ENCODE measurements around the gene C1QC.
A peak's percentile ranks its signal among the peaks of the same experiment; 100 is the strongest.

C1QC gene

DNA sequence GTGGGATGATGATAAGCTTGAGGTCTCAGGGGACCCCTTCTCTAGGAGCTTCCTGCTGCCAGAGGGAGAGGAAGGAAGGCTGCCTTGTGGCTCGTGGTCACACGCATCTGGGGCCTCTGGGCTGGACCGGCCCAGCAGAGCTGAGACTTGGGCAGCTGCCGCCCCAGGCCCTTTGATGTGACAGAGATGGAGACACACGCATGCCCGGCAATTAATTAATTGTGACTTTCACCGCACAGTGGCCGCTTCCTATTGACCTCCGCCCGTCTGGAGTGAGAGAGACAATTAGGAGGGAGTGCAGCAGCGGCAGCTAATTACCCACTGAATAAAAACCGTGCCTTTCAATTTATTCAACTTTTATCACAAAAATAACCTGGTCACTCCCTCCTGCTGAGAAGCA is 23.6 kb upstream of the C1QC start:
- no peak for DNase-seq (ENCODE audit: low read depth)

DNA sequence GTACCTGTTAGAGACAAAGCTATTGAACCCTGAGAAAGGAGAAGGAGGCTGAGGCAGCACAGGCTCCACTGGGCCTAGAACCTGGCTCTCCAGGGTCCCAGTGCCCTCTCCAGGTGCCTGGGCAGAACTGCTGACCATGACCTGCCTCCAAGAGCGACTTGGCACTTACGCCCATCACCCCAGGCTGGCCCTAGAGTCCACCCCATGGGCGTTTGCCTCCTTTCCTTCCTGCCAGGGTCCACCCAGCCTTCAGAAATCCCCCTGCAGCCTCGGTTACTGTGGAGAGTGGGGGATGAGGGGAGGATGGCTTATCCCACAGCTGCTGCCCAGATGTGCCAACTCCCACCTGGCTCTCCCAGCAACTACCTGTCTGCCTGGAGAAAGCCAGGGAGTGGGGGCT is 21.7 kb upstream of the C1QC start:
- DNase-seq (ENCODE audit: low read depth), result no peak

DNA sequence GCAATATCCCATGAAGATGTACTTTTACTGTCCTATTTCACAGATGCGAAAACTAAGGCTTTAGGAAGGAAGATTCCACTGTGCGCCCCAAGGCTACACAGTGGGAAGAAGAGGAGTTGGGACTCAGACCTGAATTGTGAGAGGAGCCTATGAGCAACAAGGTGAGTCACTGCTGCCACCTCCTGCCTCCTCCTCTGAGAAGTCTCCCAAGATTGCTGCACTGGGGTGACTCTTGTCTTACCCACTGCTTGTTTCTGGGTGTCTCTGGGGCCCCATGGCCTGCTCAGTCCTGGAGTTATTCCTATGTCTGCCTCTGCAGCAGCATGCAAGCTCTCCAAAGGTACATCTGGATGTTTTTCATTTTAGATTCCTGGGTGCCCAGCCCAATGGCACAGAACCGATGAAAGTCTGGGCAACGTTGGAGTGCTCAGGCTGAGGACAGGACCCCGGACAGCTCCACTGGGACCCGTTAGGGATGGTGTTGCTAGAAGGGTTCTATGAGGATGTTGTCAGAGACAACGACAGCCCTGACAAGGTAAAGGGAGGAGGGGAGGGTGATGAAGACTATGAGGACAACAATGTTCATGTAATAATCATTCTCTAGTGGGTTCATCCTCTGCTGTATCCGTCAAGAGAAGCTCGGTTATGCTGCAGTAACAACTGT is 18.0 kb upstream of the C1QC start:
- no peak for DNase-seq (ENCODE audit: low read depth)

DNA sequence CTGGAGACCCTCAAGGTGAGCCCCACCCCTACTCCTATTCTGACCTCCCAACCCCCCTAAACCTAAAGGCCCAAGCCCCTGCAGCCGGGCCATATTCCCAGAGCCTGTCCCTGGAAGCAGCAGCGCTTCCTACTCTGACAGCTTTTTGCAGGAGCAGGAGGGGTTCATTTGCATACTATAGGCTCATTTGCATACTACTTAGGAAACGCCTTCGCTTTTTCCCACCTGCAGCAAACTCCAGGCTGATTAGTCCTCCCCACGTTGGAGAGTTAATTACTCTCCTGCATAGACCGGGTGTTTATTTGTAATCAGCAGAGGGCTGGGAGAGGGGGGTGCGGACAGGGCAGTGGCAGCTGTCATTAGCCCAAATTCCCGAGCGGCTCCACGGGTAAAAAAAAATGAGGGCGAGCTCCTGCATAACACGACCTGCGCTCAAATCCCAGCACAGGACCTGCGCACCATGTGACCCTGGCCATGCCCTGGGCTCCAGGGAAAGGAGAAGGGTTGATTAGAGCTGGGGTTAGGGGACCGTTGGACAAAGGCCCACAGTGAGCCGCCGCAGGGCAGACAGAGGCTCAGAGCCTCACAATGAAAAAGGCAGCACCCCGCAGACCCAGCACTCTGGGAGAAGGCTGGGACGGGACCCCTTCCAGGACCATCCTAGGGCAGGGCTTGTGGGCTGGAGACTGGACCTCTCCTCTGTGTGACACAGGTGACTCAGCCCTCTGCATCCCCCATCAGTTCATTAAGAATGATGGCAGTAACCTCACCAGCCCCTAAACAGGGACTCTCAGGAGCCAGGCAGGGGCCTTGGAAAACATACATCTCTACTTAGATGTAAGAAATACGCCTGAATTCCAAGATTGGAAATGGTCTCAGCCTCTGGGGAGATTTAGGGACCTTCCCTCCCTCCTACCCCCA is 16.9 kb upstream of the C1QC start:
- DNase-seq (ENCODE audit: low read depth), result no peak

DNA sequence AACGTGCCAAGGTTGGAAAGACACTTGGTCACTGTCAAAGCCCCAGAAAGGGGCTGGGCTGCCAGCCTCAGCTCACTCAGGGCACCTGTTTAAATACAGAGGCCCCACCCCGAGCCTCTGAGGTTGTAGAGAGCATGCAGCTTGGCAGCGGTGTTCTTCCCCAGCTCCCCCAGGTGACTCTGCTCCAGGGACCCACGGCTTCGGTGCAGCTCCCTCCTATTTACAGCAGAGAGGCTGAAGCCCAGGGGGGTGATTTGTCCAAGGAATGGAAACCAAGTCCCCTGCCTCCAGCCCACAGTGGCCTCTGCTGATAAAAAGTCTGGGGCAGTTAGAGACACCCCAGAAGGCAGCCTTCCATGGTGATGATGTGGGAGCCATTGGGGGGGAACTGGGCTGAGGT is 16.1 kb upstream of the C1QC start:
- DNase-seq (ENCODE audit: low read depth), result no peak

DNA sequence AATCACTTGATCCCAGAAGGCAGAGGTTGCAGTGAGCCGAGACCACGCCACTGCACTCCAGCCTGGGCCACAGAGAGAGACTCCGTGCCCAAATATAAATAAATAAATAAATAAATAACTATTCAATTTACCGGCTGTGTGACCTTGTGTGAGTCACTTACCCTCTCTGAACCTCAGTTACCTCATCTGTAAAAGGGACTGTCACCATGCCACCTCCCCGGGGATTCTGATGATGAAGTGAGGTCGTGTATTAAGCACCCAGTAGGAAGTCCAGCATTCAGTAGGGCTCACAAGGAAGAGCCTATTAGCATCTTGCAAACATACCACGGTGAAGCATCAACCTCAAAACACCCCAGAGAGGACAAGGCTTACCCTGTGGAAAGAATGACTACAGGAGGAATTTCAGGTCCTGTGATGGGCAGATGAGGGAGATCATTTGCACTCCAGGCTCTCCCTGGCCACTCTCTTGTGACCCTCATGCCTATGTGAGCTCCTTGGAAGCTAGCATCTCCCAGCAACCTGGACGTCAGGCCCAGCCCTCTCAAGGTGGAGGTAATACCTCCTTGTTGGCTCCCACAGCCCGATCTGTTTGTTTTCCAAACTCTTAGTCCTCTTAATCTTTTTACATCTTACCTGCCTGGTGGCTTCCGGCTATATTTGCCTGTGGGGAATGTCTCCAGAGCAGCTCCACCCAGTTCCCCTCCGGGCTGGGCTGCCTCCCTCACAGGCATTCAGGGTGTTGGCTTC is 14.6 kb upstream of the C1QC start:
- no peak for DNase-seq (ENCODE audit: low read depth)

DNA sequence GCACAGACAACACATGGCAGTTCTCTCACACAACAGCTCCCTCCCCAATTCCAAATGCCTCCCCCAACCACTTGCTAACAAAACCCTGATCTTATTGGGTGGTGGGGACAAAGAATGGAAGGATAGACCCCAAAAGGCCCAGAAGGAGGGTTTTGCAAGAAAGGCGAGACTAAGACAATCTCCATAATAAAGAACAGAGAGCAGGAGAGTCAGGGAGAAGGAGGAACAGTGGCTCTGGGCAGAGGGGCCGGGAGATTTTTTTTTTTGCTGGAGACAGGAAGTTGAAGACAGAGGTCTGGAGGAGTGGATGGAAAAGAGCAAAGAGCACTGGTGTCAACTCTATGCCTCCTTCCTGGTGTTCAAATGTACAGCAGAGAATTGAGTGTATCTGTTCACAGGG is 13.5 kb upstream of the C1QC start:
- no peak for DNase-seq (ENCODE audit: low read depth)

DNA sequence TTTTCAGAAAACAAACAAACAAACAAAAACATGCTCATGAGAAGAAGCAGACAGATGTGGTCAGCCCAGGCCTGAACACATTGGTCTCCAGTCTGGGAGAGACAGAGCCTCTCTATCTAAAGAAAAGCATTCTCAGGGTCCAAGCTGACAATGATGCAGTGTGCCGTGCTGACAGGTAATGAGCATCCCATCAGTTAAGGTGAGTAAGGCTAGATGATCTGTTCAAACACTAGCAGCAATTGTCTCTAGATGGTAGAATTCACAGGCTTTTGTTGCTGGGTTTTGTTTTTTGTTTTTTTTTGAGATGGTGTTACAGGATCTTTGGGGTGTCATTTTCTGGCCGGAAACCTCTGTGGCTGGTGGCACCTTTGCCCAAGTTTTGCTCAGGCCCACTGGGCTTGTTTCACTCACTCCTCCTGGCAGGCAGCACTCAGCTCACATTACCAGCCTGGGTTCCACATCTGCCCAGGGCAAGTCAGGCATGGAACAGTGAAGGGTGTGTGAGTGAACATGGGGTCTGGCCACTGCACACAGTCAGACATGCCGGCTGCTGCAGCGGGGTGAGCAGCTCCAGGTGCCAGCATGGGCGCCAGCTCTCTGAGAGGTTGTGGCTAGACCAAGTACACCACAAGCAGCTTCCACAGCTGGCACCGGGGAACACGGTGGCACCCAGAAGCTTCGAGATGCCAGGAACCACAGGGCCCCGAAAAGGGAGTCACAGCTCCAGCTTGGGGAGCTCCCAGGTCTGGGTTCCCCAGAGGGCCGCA is 9.6 kb upstream of the C1QC start:
- DNase-seq (ENCODE audit: low read depth), result no peak

DNA sequence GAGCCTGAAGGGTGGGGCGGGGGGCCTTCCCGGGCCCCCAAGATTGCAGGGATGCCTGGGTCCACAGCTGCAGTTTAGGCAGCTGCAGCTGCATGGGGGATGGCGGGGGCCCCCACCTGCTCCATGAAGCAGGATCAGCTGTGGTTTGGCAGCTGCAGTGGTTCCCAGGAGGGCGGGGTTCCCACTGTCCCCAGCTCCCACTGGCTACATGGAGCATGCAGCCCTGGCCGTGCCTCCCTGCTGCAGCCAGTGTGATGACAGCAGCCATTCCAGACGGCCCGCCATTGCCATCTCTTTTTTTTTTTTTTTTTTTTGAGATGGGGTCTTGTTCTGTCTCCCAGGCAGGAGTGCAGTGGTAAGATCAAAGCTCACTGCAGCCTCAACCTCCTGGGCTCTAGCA is 8.0 kb upstream of the C1QC start:
- no peak for DNase-seq (ENCODE audit: low read depth)

DNA sequence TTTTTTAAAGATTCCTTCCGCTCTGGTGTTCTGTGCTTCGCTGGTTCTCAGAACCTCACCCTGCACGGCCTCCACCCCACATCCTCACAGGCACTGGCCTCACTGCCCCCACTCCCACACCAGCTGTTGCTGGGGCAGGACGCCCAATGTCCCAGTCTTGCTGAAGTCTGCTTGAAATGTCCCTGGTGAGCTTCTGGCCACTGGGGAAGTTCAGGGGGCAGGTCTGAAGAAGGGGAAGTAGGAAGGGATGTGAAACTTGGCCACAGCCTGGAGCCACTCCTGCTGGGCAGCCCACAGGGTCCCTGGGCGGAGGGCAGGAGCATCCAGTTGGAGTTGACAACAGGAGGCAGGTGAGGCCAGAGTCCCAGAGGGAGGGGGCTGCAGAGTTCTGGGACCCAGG is 7.1 kb upstream of the C1QC start, which contains the start of gene C1QA:
C1QA (plus strand) TSS at position 276 of the 400 bp plus-strand sequence. CDS start 989 bp downstream, outside the sequence.
- no peak for DNase-seq (ENCODE audit: low read depth)

DNA sequence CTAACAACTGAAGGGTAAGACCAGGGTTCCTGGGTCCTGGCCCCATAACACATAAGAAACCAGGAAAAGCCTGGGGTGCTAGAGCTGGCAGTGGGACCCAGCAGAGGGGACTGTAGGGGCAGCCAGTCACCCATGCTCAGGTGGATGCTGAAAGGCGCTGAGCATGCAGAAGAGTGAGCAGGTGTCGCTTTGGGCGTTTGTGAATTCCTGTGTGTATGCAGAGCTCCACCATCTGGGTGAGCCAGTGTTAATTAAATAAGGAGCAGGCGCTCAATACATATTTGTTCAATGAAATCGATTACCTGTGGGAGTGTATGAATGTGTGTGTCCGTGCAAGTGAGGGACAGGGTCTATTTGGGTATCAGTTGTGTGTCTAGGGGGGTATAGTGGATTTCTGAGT is 6.5 kb upstream of the C1QC start:
- no peak for DNase-seq (ENCODE audit: low read depth)

DNA sequence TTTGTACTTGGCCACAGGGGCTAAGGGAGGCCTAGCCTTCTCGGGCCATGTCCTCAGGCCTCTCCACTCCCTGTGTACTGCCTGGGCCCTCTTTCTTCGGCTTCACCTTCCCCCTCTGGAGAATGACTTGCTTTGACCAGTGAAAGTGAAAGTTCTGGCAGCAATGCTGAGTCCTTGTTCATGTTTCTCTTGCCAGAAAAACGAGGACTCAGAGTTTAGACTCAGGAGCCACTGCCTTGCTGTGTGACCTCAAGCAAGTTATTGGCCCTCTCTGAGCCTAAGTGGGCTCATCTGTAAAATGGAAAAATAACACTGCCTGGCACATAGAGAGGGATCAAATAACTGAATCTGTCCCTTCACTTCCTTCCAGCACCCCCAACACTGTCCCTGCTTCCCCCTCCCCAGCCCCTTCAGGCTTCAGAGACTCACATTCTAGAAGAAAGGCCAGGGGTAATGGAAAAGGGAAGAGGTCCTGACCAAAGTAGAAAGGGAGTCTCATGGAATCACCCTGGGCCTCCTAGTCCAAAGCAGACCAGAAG is 5.5 kb upstream of the C1QC start:
- DNase-seq (ENCODE audit: low read depth), result no peak

DNA sequence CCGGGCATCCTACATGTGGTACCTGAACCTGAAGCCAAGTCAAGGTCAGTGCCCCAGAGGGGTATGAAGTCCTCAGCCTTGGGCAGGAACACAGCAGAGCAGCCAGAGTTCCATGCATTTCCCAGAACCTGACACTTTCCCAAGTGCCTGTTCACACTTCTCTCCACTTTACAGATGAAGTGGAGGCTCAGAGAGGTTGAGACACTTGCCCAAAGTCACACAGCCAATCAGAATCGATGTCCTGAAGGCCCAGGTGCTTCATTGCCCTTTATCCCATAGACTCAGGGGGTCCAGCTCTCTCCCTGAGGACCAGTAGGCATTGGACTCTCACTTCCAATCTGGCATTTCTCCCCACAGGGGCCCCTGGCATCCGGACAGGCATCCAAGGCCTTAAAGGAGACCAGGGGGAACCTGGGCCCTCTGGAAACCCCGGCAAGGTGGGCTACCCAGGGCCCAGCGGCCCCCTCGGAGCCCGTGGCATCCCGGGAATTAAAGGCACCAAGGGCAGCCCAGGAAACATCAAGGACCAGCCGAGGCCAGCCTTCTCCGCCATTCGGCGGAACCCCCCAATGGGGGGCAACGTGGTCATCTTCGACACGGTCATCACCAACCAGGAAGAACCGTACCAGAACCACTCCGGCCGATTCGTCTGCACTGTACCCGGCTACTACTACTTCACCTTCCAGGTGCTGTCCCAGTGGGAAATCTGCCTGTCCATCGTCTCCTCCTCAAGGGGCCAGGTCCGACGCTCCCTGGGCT is 4.8 kb upstream of the C1QC start:
- no peak for DNase-seq (ENCODE audit: low read depth)

DNA sequence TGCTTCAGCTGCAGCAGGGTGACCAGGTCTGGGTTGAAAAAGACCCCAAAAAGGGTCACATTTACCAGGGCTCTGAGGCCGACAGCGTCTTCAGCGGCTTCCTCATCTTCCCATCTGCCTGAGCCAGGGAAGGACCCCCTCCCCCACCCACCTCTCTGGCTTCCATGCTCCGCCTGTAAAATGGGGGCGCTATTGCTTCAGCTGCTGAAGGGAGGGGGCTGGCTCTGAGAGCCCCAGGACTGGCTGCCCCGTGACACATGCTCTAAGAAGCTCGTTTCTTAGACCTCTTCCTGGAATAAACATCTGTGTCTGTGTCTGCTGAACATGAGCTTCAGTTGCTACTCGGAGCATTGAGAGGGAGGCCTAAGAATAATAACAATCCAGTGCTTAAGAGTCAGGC is 4.1 kb upstream of the C1QC start:
- peak; percentile 9 for DNase-seq (ENCODE audit: low read depth)

DNA sequence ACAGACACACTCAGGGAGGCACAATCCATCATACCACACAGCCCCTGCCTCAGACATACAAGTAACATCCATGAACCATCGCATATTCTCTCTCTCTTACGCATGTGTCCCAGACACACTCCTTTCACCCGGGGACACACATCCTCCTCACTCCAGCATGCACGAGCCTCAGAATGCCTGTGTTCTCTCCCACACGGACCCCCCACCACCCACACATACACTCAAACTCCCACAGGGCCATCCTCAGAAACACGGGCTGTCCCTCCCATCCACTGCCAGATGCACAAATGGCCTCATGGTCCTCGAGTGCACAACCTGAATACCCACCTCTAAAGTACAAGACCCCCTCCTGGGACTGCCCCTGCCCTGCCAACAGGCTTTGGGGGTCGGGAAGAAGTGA is 2.2 kb upstream of the C1QC start:
- no peak for DNase-seq (ENCODE audit: low read depth)

DNA sequence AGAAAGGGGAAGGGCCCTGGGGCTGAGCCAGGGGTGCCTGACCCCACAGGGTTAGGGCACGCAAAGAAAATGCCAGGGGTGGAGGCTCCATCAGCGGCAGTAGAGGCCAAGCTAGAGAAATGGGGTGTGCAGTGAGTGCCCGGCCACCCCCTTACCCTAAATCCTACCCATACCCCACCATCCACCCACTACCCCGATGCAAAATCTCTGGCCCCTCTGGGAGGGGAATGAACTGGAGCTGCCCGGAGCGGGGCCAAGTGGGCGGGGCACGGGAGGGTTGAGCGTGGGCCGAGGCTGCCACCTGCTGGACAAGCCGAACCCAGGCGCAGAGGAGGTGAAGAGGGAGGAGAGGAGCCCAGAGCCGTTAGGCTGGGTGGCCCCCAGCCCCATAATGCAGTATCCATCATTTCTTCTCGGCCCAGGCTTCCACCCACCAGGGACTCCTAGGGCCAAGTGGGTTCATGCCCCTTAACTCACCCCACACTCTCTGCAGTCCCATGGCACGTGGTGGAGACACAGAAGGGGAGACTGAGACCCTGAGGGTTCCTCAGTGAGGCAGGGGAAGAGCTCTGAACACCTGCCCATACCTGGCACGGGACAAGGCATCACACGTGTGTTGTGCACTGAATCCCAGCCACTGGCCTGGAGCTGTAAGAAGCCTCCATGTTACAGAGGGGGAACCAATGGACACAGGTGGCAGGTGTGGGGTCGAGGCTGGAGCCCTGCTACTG is 1.4 kb upstream of the C1QC start:
- no peak for DNase-seq (ENCODE audit: low read depth)

DNA sequence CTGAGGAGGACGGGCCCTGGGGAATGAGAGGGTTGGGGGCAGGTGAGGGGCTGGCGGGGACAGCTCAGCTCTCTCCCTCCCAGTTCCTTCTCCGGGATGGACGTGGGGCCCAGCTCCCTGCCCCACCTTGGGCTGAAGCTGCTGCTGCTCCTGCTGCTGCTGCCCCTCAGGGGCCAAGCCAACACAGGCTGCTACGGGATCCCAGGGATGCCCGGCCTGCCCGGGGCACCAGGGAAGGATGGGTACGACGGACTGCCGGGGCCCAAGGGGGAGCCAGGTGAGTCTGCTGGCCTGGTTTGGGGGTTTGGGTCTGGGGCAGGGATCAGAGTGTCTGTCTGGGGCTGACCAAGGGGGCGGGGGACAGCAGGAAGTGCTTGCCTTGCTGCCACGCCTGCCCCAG is 495 bp downstream of the C1QC start:
- no peak for DNase-seq (ENCODE audit: low read depth)

DNA sequence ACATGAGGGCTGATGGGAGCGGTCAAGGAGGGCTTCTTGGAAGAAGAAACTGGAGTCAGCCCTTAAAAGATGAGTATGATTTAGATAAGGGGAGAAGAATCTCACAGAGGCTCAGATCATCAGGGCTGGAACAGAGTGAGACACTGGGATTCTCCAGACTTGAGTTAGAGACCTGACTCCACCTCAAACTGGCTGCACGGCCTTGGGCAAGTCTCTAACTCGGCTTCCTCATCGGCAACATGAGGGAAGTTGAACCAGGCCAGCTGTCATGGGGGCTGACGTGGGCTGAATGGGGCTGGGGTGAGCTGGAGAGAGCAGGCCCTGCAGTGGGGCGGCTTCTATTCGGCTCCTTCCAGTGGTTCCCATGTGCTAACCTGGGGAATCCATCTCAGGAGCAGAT is 2.5 kb downstream of the C1QC start:
- DNase-seq (ENCODE audit: low read depth), result no peak

DNA sequence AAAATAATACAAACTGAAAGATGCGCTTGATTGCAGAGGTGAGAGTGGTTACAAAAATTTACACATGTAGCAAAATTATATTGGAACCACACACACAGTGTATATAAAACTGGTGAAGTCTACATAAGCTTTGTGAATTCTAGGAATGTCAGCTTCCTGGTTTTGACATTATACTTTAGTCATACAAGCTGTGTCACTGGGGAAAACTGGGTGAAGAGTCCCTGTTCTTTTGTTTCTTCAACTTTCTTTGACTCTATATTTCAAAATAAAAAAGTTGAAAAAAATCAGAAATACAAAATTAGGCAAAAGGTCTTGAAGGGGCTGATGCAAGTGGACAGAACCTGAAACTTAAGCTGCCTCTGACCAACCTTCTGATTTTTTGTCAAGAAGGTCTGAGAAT is 3.0 kb downstream of the C1QC start:
- no peak for DNase-seq (ENCODE audit: low read depth)

DNA sequence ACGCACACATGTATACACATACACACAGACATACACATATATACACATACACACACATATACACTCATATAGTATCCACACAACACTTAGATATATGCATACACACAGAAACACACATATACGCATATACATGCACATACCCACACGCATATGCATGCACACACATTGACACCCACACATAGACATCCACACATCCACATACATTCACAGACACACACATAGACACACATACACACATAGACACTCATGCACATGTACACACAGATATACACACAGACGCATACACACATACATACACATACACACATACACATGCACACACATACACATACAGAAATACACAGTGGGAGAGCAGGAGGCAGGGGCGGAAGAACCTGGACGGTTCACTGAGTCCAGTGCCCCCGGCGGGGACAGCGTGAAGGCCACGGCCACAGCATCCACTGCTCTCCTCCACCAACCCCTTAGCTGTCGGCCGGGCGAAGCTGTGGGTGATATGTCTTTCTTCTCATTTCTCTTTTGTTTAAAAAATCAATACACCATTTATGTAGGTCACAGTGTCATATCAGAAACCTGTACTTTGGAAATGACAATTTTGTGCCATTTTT is 6.8 kb downstream of the C1QC start:
- no peak for DNase-seq (ENCODE audit: low read depth)

Measured in GM04503 (cell line).